IMR-90 (cell line): ENCODE results near the gene ZNF407.

Experiments used
- CHD1 ChIP-seq: IDR thresholded peaks from 2 replicates; pipeline ENCODE4 v1.6.1; 2012; ENCODE audit warnings: low read depth, low read length, improper control_type of control experiment
- CTCF ChIP-seq: conservative IDR thresholded peaks from 2 replicates; pipeline ENCODE4 v1.5.1; 2012; ENCODE audit warnings: mild to moderate bottlenecking, low read depth, low read length, improper control_type of control experiment
- MAZ ChIP-seq: IDR thresholded peaks from 2 replicates; pipeline ENCODE4 v1.6.1; 2012; ENCODE audit warnings: low read depth, mild to moderate bottlenecking, low read length, improper control_type of control experiment, moderate library complexity, borderline replicate concordance
- NFE2L2 ChIP-seq: fragments of 150-350 bp; IDR thresholded peaks from 2 replicates; pipeline ENCODE4 v1.6.1; 2016; ENCODE audit warnings: low read depth, mild to moderate bottlenecking, low read length
- POLR2A ChIP-seq: IDR thresholded peaks from 2 replicates; pipeline ENCODE4 v1.6.1; 2012; ENCODE audit warnings: mild to moderate bottlenecking, low read depth, low read length
- RAD21 ChIP-seq: IDR thresholded peaks from 2 replicates; pipeline ENCODE4 v1.6.1; 2012; ENCODE audit warnings: low read length, improper control_type of control experiment
- RCOR1 ChIP-seq: IDR thresholded peaks from 2 replicates; pipeline ENCODE4 v1.6.1; 2012; ENCODE audit warnings: mild to moderate bottlenecking, low read length, improper control_type of control experiment; ENCODE audit not compliant: insufficient replicate concordance
- RFX5 ChIP-seq: IDR thresholded peaks from 2 replicates; pipeline ENCODE4 v1.8.0; 2012; ENCODE audit warnings: low read depth, mild to moderate bottlenecking, low read length, moderate library complexity

GRCh38 chr18:74906184-74906583 lies 308.5 kb downstream of the ZNF407 start:
- TF ChIP-seq CTCF (no peak), POLR2A (no peak), RFX5 (no peak), NFE2L2 (no peak), RAD21 (no peak), CHD1 (no peak), MAZ (no peak), RCOR1 (peak; percentile 51)
